Ovary (tissue), 3 donors: ENCODE results near the gene TTC9.
A peak's percentile ranks its signal among the peaks of the same experiment; 100 is the strongest.

Experiments used
- CTCF ChIP-seq, 3 donors: fragments of 450-650 bp in 2 of 3; fragments of 200-600 bp in 1 of 3; IDR thresholded peaks; one replicate each; pipeline versions ENCODE4 v1.5.1 to v1.8.0; 2016 to 2022; ENCODE audit warnings: antibody characterized with exemption in 3 of 3, mild to moderate bottlenecking in 1 of 3
- EP300 ChIP-seq: sonication (generic); formaldehyde crosslinking; IDR thresholded peaks from one replicate; pipeline ENCODE4 v1.6.1; 2017; ENCODE audit warnings: antibody characterized with exemption
- POLR2A ChIP-seq: fragments of 450-650 bp; IDR thresholded peaks from one replicate; pipeline ENCODE4 v1.6.1; 2017; ENCODE audit warnings: antibody characterized with exemption, mild to moderate bottlenecking, moderate library complexity
- donor health status: DM: no; HTN: no; CAD: no.

- peak in 1 of 3 donors; percentile 11 for TF ChIP-seq CTCF (IDR thresholded peaks at IDR 0.05)
- TF ChIP-seq POLR2A: no peak
- no peak for TF ChIP-seq EP300
These were observed 72.4 kb downstream of the TTC9 start for GRCh38 chr14:70714055-70714550.
